MM.1S (cell line): ENCODE data around the gene RIPOR3.
"Not testable (repeated sequence)": the region's sequence is repeated elsewhere in the genome, so short reads cannot be mapped to it uniquely, and the experiment has no call there.

Experiments used
- DNase-seq: peaks from one replicate; pipeline ENCODE4 v3.0.0-alpha.2; 2015
- H2AFZ ChIP-seq: fragments of 300-600 bp; sonication (generic); 2 replicates; pipeline ENCODE4 v1.6.0; 2016; ENCODE audit warnings: antibody characterized with exemption, low read length
- H3F3A ChIP-seq: fragments of 300-600 bp; sonication (generic); 2 replicates; pipeline ENCODE4 v1.6.1; 2016; ENCODE audit warnings: mild to moderate bottlenecking, antibody characterized with exemption, low read length, moderate library complexity, mixed read lengths; ENCODE audit not compliant: insufficient read depth
- H3K27ac ChIP-seq: fragments of 300-600 bp; sonication (generic); 2 replicates; pipeline ENCODE4 v1.5.1; 2016; ENCODE audit warnings: mild to moderate bottlenecking, low read length
- H3K27me3 ChIP-seq: fragments of 300-600 bp; sonication (generic); replicated peaks from 2 replicates; pipeline ENCODE4 v1.6.0; 2016; ENCODE audit warnings: low read length; ENCODE audit not compliant: insufficient read depth
- H3K36me3 ChIP-seq: fragments of 300-600 bp; sonication (generic); replicated peaks from 2 replicates; pipeline ENCODE4 v1.6.1; 2016; ENCODE audit warnings: mild to moderate bottlenecking, low read length, mixed read lengths; ENCODE audit not compliant: insufficient read depth
- H3K4me1 ChIP-seq: fragments of 300-600 bp; sonication (generic); 2 replicates; pipeline ENCODE4 v1.6.1; 2016; ENCODE audit warnings: low read length, mixed read lengths
- H3K4me2 ChIP-seq: fragments of 300-600 bp; sonication (generic); 2 replicates; pipeline ENCODE4 v1.6.0; 2016; ENCODE audit warnings: low read depth, low read length
- H3K4me3 ChIP-seq: fragments of 300-600 bp; sonication (generic); 2 replicates; pipeline ENCODE4 v1.5.1; 2016; ENCODE audit warnings: low read length, mixed read lengths
- H3K79me2 ChIP-seq: fragments of 300-600 bp; sonication (generic); 2 replicates; pipeline ENCODE4 v1.6.1; 2016; ENCODE audit warnings: mixed run types, low read length, mixed read lengths
- H3K9ac ChIP-seq: fragments of 300-600 bp; sonication (generic); 2 replicates; pipeline ENCODE4 v1.6.1; 2016; ENCODE audit warnings: low read length, mixed read lengths
- H3K9me2 ChIP-seq: fragments of 300-600 bp; sonication (generic); replicated peaks from 2 replicates; pipeline ENCODE4 v1.6.1; 2016; ENCODE audit warnings: mild to moderate bottlenecking, low read length, mixed read lengths; ENCODE audit not compliant: insufficient read depth
- H3K9me3 ChIP-seq: fragments of 300-600 bp; sonication (generic); replicated peaks from 2 replicates; pipeline ENCODE4 v1.6.1; 2016; ENCODE audit warnings: mild to moderate bottlenecking, low read length, mixed read lengths; ENCODE audit not compliant: insufficient read depth
- H4K20me1 ChIP-seq: fragments of 300-600 bp; sonication (generic); 2 replicates; pipeline ENCODE4 v1.6.1; 2016; ENCODE audit warnings: mild to moderate bottlenecking, low read length, moderate library complexity, mixed read lengths; ENCODE audit not compliant: insufficient read depth
- CTCF ChIP-seq: fragments of 300-600 bp; sonication (generic); IDR thresholded peaks from 2 replicates; pipeline ENCODE4 v1.5.1; 2016; ENCODE audit warnings: antibody characterized with exemption, low read length, mixed read lengths
- EZH2 ChIP-seq: fragments of 300-600 bp; sonication (generic); optimal IDR thresholded peaks from 2 replicates; pipeline ENCODE3; 2017; ENCODE audit warnings: low read depth, mild to moderate bottlenecking, antibody characterized with exemption, low read length, mixed read lengths
- EZH2phosphoT487 ChIP-seq: fragments of 300-600 bp; sonication (generic); IDR thresholded peaks from 2 replicates; pipeline ENCODE4 v1.6.1; 2018; ENCODE audit warnings: antibody characterized with exemption, low read length

Gene RIPOR3

GRCh38 chr20:50540620-50541605 is 150.4 kb downstream of the RIPOR3 start:
- Histone ChIP-seq H3K4me3 (no peak overlapping the region), H3K79me2 (peaks cover 71% of the 10 kb centered on the region), H3F3A (no peaks in the 10 kb centered on the region), H4K20me1 (no peaks in the 10 kb centered on the region), H3K9ac (no peak overlapping the region), H2AFZ (no peak overlapping the region), H3K36me3 (no peaks in the 10 kb centered on the region), H3K4me2 (no peak overlapping the region), H3K27me3 (no peaks in the 10 kb centered on the region), H3K9me2 (no peaks in the 10 kb centered on the region), H3K27ac (no peak overlapping the region), H3K9me3 (no peaks in the 10 kb centered on the region), H3K4me1 (no peaks in the 10 kb centered on the region)
- DNase-seq: no peak
- no peak for TF ChIP-seq EZH2
- TF ChIP-seq CTCF: no peak
- TF ChIP-seq EZH2phosphoT487: no peak

- H3K9me3 ChIP-seq, H3K9me2 ChIP-seq, H3K27ac ChIP-seq, H3F3A ChIP-seq, H3K36me3 ChIP-seq, H3K27me3 ChIP-seq, H3K4me3 ChIP-seq, DNase-seq, H3K4me2 ChIP-seq, H3K4me1 ChIP-seq, H3K9ac ChIP-seq, H4K20me1 ChIP-seq, H2AFZ ChIP-seq: not testable (repeated sequence)
- peaks cover 73% of the 10 kb centered on the region for H3K79me2 ChIP-seq
Observed at GRCh38 chr20:50539798-50540197, 151.5 kb downstream of the RIPOR3 start.

GRCh38 chr20:50538276-50538675 is 153.1 kb downstream of the RIPOR3 start:
- Histone ChIP-seq H3K36me3 (no peaks in the 10 kb centered on the region), H3K79me2 (peaks cover 74% of the 10 kb centered on the region), H3K27me3 (no peaks in the 10 kb centered on the region), H2AFZ (no peak overlapping the region), H3K4me3 (no peak overlapping the region), H3K4me1 (no peaks in the 10 kb centered on the region), H3K9me3 (no peaks in the 10 kb centered on the region), H3K9me2 (no peaks in the 10 kb centered on the region), H3K9ac (no peak overlapping the region), H3F3A (no peaks in the 10 kb centered on the region), H3K4me2 (no peak overlapping the region), H3K27ac (no peak overlapping the region), H4K20me1 (no peaks in the 10 kb centered on the region)
- DNase-seq: no peak
- TF ChIP-seq EZH2phosphoT487: no peak
- no peak for TF ChIP-seq CTCF
- TF ChIP-seq EZH2: no peak
